HG02870 (cell line): ENCODE measurements around the gene C2CD4C.
"Not testable (repeated sequence)": the region's sequence is repeated elsewhere in the genome, so short reads cannot be mapped to it uniquely, and the experiment has no call there.

Experiments used
- ATAC-seq: cut with Tn5 transposase; IDR thresholded peaks from one replicate; pipeline ENCODE4 v1.9.1; 2021; ENCODE audit warnings: mild to moderate bottlenecking, moderate library complexity; ENCODE audit not compliant: unreplicated experiment

C2CD4C gene

GRCh38 chr19:401866-402511, 7.0 kb downstream of the C2CD4C start:
- ATAC-seq = no peak

- ATAC-seq = no peak
Observed at GRCh38 chr19:400976-401865, 7.7 kb downstream of the C2CD4C start.

- no peak for ATAC-seq
Observed at GRCh38 chr19:399370-399769, 9.6 kb downstream of the C2CD4C start.

GRCh38 chr19:398719-399118, 10.2 kb downstream of the C2CD4C start:
- ATAC-seq = no peak

GRCh38 chr19:397941-398706, 10.8 kb downstream of the C2CD4C start:
- ATAC-seq = no peak

- ATAC-seq = no peak
Observed at GRCh38 chr19:397321-397720, 11.6 kb downstream of the C2CD4C start.

GRCh38 chr19:395467-395866, 13.5 kb downstream of the C2CD4C start:
- ATAC-seq = no peak

GRCh38 chr19:394857-395256, 14.1 kb downstream of the C2CD4C start:
- not testable (repeated sequence) for ATAC-seq

- not testable (repeated sequence) for ATAC-seq
Observed at GRCh38 chr19:393560-393959, 15.4 kb downstream of the C2CD4C start.

GRCh38 chr19:392375-392970, 16.5 kb downstream of the C2CD4C start:
- no peak for ATAC-seq

- no peak for ATAC-seq
Observed at GRCh38 chr19:391726-392374, 17.1 kb downstream of the C2CD4C start.

GRCh38 chr19:391207-391557, 17.8 kb downstream of the C2CD4C start:
- no peak for ATAC-seq

- no peak for ATAC-seq
Observed at GRCh38 chr19:390386-391206, 18.4 kb downstream of the C2CD4C start.

- ATAC-seq = no peak
Observed at GRCh38 chr19:389935-390289, 19.0 kb downstream of the C2CD4C start.

- no peak for ATAC-seq
Observed at GRCh38 chr19:389255-389934, 19.6 kb downstream of the C2CD4C start.

- no peak for ATAC-seq
Observed at GRCh38 chr19:388691-389090, 20.3 kb downstream of the C2CD4C start.

GRCh38 chr19:387777-388176, 21.2 kb downstream of the C2CD4C start:
- ATAC-seq = no peak

GRCh38 chr19:386632-387301, 22.2 kb downstream of the C2CD4C start:
- not testable (repeated sequence) for ATAC-seq

GRCh38 chr19:386189-386588, 22.8 kb downstream of the C2CD4C start:
- ATAC-seq = not testable (repeated sequence)
